OCI-LY7 (cell line): ENCODE results near the gene FAM149B1. TPM values are rescaled to one million over a fixed set of nuclear protein-coding genes. Genes with fewer than 3 reads are reported as not detected.

ENCODE experiments used
- BruUV-seq: library from RNA; stranded (reverse); fragments of 400-500 nt; replicated peaks from 2 replicates; lab custom pipeline; 2021; lab: Mats Ljungman, UMichigan
- CTCF ChIA-PET: fragments of 300-600 bp; sonication (Branson Sonifier 250); formaldehyde crosslinking; loops from one replicate; lab custom pipeline; 2022; ENCODE audit warnings: antibody characterized with exemption; ENCODE audit not compliant: unreplicated experiment; lab: Charles Lee
- POLR2A ChIA-PET: fragments of 300-600 bp; sonication (Branson Sonifier 250); formaldehyde crosslinking; loops from one replicate; lab custom pipeline; 2022; ENCODE audit warnings: antibody characterized with exemption; lab: Charles Lee
- DNase-seq: peaks from one replicate; pipeline ENCODE4 v3.0.0-alpha.2; 2015; ENCODE audit warnings: low spot score
- H2AFZ ChIP-seq: fragments of 200-600 bp; sonication (generic), shearing (Covaris generic); 2 replicates; pipeline ENCODE4 v1.6.1; 2014; ENCODE audit warnings: mild to moderate bottlenecking, antibody characterized with exemption, low read length, moderate library complexity
- H3K27ac ChIP-seq: fragments of 200-600 bp; sonication (generic); 2 replicates; pipeline ENCODE4 v1.5.1; 2014; ENCODE audit warnings: mixed run types, low read depth, mild to moderate bottlenecking, moderate library complexity, low read length, inconsistent platforms; ENCODE audit not compliant: poor library complexity, severe bottlenecking
- H3K36me3 ChIP-seq: fragments of 200-600 bp; sonication (generic); 2 replicates; pipeline ENCODE4 v1.6.1; 2014; ENCODE audit warnings: mild to moderate bottlenecking, antibody characterized with exemption, low read length, moderate library complexity, mixed read lengths; ENCODE audit not compliant: insufficient read depth
- H3K4me1 ChIP-seq: fragments of 200-600 bp; sonication (generic); 2 replicates; pipeline ENCODE4 v1.5.1; 2014; ENCODE audit warnings: mild to moderate bottlenecking, low read length; ENCODE audit not compliant: insufficient read depth, poor library complexity, severe bottlenecking
- H3K4me2 ChIP-seq: fragments of 200-600 bp; sonication (generic); 2 replicates; pipeline ENCODE4 v1.6.1; 2014; ENCODE audit warnings: mild to moderate bottlenecking, low read length
- H3K4me3 ChIP-seq: fragments of 200-600 bp; sonication (generic); 2 replicates; pipeline ENCODE4 v1.5.1; 2014; ENCODE audit warnings: mild to moderate bottlenecking, low read depth, low read length; ENCODE audit not compliant: poor library complexity, severe bottlenecking
- H3K79me2 ChIP-seq: fragments of 200-600 bp; sonication (generic); 2 replicates; pipeline ENCODE4 v1.6.1; 2016; ENCODE audit warnings: low read depth, mild to moderate bottlenecking, low read length, moderate library complexity, mixed read lengths; ENCODE audit not compliant: insufficient read depth
- H3K9me2 ChIP-seq: fragments of 200-600 bp; sonication (generic); 2 replicates; pipeline ENCODE4 v1.6.1; 2016; ENCODE audit warnings: mild to moderate bottlenecking, low read length, mixed read lengths; ENCODE audit not compliant: insufficient read depth
- H3K9me3 ChIP-seq: fragments of 200-600 bp; sonication (generic); 2 replicates; pipeline ENCODE4 v1.6.1; 2014; ENCODE audit warnings: mild to moderate bottlenecking, mixed run types, low read length, mixed read lengths
- H4K20me1 ChIP-seq: fragments of 200-600 bp; sonication (generic); 2 replicates; pipeline ENCODE4 v1.6.1; 2014; ENCODE audit warnings: mild to moderate bottlenecking, antibody characterized with exemption, low read length, moderate library complexity, mixed read lengths; ENCODE audit not compliant: insufficient read depth
- EZH2phosphoT487 ChIP-seq: fragments of 200-600 bp; sonication (generic); IDR thresholded peaks from 2 replicates; pipeline ENCODE4 v1.6.1; 2018; ENCODE audit warnings: low read depth, borderline replicate concordance, mild to moderate bottlenecking, mixed run types, antibody characterized with exemption, low read length, moderate library complexity, mixed read lengths
- intact Hi-C: fragments of 100-400 bp; cut with micrococcal nuclease; formaldehyde crosslinking; loops from one replicate; pipeline ENCODE4 v1.10.0; 2022; ENCODE audit not compliant: unreplicated experiment
- total RNA-seq, 2 experiments: library from RNA; depleted of rRNA in 1 of 2; stranded (reverse); fragments of >200 nt in 1 of 2; shearing (Covaris generic) in 1 of 2; gene quantifications; 2 replicates each; pipeline ENCODE4 v1.2.3, GENCODE V29; 2014 to 2022
- TF ChIP-seq, protein P1 (sequence below): fragments of 200-600 bp; sonication (generic); conservative IDR thresholded peaks from 2 replicates; pipeline ENCODE4 v1.5.1; 2014; ENCODE audit warnings: mild to moderate bottlenecking, antibody characterized with exemption, low read length, moderate library complexity, mixed read lengths

Gene FAM149B1
- total RNA-seq, 2 experiments from 2014 or later = 14.7 to 18.5 TPM

DNA sequence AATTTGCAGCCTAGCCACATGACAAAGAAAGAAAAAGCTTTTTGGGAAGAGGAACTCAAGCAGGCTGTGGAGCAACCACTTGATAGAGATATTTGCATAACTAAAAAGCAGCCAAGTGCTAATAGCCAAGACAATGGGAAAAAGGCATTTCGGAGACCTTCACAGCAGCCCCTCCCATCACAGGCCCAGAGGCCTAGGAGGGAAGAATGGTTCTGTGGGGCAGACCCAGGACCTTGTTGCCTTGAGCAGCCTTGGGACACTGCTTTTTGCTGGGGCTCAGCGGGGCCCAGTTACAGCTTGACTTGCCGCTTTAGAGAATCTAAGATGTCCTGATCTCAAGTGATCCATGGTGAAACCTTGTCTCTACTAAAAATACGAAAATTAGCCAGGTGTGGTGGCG, 38.5 kb downstream of the FAM149B1 start:
- no peak overlapping the region for H2AFZ ChIP-seq
- H3K79me2 ChIP-seq = no peaks in the 10 kb centered on the region
- no peak overlapping the region for H3K4me3 ChIP-seq
- intact Hi-C loops = no loop called here
- no peaks in the 10 kb centered on the region for H3K9me2 ChIP-seq
- H3K4me2 ChIP-seq = no peak overlapping the region
- no peaks in the 10 kb centered on the region for H3K4me1 ChIP-seq
- H3K9me3 ChIP-seq = no peaks in the 10 kb centered on the region
- ChIA-PET CTCF (no interaction called here), POLR2A (no interaction called here)
- H3K27ac ChIP-seq = no peak overlapping the region
- no TSS peak for BruUV-seq
- DNase-seq = no peak
- H3K36me3 ChIP-seq = no peaks in the 10 kb centered on the region
- TF ChIP-seq, protein P1, sequence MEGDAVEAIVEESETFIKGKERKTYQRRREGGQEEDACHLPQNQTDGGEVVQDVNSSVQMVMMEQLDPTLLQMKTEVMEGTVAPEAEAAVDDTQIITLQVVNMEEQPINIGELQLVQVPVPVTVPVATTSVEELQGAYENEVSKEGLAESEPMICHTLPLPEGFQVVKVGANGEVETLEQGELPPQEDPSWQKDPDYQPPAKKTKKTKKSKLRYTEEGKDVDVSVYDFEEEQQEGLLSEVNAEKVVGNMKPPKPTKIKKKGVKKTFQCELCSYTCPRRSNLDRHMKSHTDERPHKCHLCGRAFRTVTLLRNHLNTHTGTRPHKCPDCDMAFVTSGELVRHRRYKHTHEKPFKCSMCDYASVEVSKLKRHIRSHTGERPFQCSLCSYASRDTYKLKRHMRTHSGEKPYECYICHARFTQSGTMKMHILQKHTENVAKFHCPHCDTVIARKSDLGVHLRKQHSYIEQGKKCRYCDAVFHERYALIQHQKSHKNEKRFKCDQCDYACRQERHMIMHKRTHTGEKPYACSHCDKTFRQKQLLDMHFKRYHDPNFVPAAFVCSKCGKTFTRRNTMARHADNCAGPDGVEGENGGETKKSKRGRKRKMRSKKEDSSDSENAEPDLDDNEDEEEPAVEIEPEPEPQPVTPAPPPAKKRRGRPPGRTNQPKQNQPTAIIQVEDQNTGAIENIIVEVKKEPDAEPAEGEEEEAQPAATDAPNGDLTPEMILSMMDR = no peak
- TF ChIP-seq EZH2phosphoT487 = no peak
- H4K20me1 ChIP-seq = no peaks in the 10 kb centered on the region

DNA sequence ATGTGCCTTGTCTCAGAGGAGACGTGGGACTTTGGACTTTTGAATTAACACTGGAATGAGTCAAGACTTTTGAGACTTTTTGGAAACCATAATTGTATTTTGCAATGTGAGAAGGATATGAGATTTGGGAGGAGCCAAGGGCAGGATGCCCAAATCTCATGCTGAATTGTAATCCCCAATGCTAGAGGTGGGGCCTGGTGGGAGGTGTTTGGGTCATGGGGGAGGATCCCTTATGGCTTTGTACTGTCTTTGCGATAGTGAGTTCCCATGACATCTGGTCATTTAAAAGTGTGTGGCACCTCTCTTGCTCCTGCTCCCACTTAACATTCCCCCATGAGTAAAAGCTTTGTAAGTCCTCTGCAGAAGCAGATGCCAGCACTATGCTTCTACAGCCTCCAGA, 40.0 kb downstream of the FAM149B1 start:
- TF ChIP-seq EZH2phosphoT487 = no peak

DNA sequence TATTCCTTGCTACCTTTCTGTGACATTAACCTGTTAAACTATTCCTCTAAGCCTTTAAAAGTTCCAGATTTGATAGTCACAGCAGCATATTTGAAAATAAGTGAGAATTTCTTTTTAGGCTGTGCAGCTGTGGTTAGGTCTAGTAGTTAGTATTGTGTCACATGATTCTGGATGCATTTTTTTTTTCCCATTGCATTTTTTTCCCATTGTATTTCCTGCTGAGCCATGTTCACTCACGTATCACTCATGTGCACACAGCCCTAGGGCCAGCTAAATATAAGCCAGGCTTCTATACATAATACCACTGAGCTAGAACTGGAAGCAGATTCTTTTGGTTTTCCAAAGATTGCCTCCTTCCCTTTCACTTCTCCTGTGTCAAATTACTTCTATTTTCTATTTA, 41.8 kb downstream of the FAM149B1 start:
- H4K20me1 ChIP-seq = no peaks in the 10 kb centered on the region
- DNase-seq = no peak
- intact Hi-C loops = no loop called here
- H3K9me2 ChIP-seq = no peaks in the 10 kb centered on the region
- TF ChIP-seq EZH2phosphoT487 = no peak
- TF ChIP-seq, protein P1 = no peak
- no peaks in the 10 kb centered on the region for H3K36me3 ChIP-seq
- H3K4me3 ChIP-seq = no peak overlapping the region
- H3K27ac ChIP-seq = no peak overlapping the region
- H3K4me1 ChIP-seq = no peaks in the 10 kb centered on the region
- H3K4me2 ChIP-seq = no peak overlapping the region
- H2AFZ ChIP-seq = no peak overlapping the region
- CTCF ChIA-PET = no interaction called here
- H3K9me3 ChIP-seq = no peaks in the 10 kb centered on the region
- POLR2A ChIA-PET = interaction anchor here (0.6 kb wide), 1 partner anchor 66 kb away, joined by 3 read pairs; no protein-coding TSS in a partner anchor
- no peaks in the 10 kb centered on the region for H3K79me2 ChIP-seq
- BruUV-seq = no TSS peak

More for the DNA sequence above, 40.0 kb downstream of the FAM149B1 start:
- Histone ChIP-seq H3K9me2 (no peaks in the 10 kb centered on the region), H3K4me2 (no peak overlapping the region), H4K20me1 (no peaks in the 10 kb centered on the region), H3K9me3 (no peaks in the 10 kb centered on the region), H3K36me3 (no peaks in the 10 kb centered on the region), H3K27ac (no peak overlapping the region), H3K79me2 (no peaks in the 10 kb centered on the region), H2AFZ (no peak overlapping the region), H3K4me3 (no peak overlapping the region), H3K4me1 (no peaks in the 10 kb centered on the region)
- POLR2A ChIA-PET = interaction anchor here (0.7 kb wide), 1 partner anchor 520 kb away, joined by 3 read pairs; no protein-coding TSS in a partner anchor
- BruUV-seq = no TSS peak
- intact Hi-C loops = no loop called here
- CTCF ChIA-PET = no interaction called here
- no peak for DNase-seq
